GM19452 (cell line): ENCODE measurements around the gene RCBTB2.

Source experiments
- ATAC-seq: cut with Tn5 transposase; IDR thresholded peaks from one replicate; pipeline ENCODE4 v1.9.1; 2021; ENCODE audit not compliant: unreplicated experiment

The RCBTB2 gene

DNA sequence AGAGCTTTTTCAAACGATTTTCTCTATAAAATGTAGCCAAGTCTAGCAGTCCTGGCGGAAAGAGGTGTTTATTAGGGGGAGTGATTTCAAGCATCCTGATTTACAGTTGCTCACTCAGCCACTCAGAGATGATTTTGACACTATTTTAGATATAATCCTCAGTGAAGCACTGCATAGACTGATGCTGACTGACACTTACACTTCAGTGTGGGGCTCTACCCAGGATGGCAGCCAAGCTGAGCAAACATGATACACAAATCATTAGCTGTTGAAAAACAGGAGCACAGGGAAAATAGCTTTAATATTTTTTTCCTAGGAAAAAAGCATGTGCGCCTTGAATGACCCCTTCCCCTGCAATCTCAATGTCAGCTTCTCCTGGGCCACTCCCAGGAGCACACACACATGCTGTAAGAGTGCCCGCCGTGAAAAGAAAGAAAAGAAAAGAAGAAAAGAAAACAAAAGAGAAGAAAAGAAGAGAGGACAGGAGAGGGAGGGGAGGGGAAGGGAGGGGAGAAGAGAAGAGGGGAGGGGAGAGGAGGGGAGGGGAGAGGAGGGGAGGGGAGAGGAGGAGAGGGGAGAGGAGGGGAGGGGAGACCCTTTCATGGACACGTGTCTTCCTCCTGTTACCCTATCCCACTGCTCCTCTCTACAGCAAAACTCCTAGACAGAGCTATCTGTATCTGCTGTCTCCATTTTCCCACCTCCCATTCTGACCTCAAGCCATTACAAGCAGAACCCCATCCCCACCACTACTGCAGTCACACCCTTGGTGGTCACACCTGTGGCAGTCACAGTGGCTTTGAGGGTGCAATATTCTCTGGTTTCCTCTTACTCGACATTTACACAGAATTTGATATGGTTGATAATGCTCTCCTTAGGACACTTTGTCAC lies 36.4 kb downstream of the RCBTB2 start:
- no peak for ATAC-seq

- no peak for ATAC-seq
These were observed 38.0 kb downstream of the RCBTB2 start for GRCh38 chr13:48494874-48495273.

DNA sequence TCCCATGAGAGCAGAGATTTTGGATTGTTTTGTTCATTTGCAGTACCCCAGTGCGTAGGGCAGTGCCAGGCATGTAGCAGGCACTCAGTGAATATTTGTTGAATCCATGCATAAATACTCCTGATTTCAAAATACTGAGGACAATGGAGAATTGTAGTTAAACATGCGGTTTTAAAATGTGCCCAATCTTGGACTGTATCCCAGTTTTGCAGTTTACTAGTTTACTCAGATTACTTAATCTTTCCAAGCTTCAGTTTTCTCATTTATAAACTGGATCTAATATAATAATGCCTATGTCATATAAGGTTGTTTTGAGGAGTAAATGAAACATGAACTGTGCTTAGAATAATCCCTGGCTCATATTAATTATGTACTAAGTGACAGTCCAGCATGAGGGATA lies 39.0 kb downstream of the RCBTB2 start:
- ATAC-seq = no peak

DNA sequence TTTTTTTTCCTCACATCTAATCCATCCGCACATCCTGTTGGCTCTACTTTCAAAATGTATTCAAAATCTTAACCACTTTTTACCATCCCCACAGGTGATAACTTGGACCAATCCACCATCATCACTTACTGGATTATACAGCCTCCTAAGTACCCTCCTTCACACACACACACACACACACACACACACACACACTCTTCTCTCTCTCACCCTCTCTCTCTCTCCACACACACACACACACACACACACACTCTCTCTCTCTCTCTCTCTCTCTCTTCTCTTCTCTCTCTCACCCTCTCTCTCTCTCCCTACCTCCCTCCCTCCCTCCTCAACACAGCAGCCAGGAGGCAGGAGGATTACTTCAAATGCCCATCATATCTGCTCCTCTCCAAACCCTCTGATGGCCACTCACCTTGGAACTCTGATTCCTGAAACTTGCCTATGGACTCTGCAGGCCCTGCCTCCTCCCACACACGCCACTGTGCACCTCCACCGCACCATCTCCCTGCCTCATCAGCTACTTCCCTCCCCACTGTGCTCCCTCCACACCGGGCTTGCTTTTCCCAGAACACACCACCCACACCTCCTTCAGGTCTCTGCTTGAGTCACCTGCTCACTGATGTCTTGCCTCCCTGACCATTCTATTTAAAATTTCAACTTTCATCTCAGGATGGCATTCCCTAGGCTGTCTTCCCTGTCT lies 39.7 kb downstream of the RCBTB2 start:
- peak; percentile 9 for ATAC-seq

DNA sequence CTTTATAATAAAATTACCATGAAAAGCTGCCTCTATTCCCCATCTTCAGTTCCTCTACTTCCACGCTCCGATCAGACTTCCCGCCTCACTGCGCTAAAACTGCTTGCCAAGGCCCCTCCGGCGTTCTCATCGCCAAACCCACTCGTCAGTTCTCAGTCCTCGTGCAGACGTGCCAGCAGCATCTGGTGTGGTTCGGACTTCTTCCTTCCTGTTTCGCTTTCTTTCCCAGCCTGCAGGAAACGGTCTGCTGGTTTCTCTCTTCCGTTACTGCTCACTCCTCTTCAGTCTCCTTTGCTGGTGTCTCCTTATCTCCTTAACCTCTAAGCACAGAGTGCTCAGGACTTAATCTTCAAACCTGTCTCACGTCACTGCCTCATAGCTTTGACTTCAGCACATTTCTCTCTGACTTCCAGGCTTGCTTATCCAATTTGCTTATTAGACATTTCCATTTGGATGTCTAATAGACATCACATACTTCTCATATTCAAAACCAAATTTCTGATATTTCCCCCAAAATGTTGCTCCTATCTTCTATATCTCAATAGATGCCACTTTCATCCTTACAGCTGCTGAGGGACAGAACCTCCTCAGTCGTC lies 40.3 kb downstream of the RCBTB2 start:
- ATAC-seq = peak; percentile 73

GRCh38 chr13:48492096-48492440 lies 40.8 kb downstream of the RCBTB2 start:
- peak; percentile 49 for ATAC-seq

GRCh38 chr13:48491423-48492095 lies 41.3 kb downstream of the RCBTB2 start:
- peak; percentile 1 for ATAC-seq

GRCh38 chr13:48490241-48490640 lies 42.6 kb downstream of the RCBTB2 start:
- no peak for ATAC-seq

DNA sequence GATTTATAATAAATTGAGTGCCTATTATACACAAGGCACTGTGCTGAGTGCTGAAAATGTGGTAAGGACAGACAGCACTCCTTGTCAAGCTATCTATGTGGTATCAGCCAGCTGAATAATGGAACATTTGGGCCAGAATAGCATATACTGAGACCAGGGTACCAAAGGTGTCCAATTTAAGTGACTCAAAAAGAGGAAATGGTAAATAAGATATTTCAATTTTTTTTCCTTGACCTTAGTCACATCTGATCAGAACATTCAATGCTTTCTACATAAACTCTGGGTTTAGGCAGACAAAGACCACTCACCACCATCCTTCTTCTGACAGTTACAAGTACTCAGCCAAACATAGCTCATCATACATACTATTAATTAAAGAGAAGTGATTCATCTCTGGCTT lies 43.2 kb downstream of the RCBTB2 start:
- ATAC-seq = no peak

- ATAC-seq = no peak
These were observed 43.9 kb downstream of the RCBTB2 start for GRCh38 chr13:48488995-48489394.

GRCh38 chr13:48487968-48488367 lies 44.9 kb downstream of the RCBTB2 start:
- no peak for ATAC-seq

DNA sequence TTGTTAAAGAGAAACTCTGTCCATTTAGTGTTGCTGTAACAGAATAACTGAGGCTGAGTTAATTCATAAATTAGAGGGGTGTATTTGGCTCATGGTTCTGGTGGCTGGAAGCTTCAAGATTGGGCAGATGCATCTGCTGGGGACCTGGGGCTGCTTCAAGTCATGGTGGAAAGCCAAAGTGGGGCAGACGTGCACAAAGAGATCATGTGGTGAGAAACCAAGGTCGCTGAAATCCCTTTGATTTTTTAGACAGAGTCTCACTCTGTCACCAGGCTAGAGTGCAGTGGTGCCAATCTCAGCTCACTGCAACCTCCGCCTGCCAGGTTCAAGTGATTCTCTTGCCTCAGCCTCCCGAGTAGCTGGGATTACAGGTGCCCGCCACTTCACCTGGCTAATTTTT lies 46.0 kb downstream of the RCBTB2 start:
- ATAC-seq = no peak

- no peak for ATAC-seq
These were observed 46.5 kb downstream of the RCBTB2 start for GRCh38 chr13:48486362-48486761.

GRCh38 chr13:48485432-48485831 lies 47.4 kb downstream of the RCBTB2 start:
- ATAC-seq = no peak

DNA sequence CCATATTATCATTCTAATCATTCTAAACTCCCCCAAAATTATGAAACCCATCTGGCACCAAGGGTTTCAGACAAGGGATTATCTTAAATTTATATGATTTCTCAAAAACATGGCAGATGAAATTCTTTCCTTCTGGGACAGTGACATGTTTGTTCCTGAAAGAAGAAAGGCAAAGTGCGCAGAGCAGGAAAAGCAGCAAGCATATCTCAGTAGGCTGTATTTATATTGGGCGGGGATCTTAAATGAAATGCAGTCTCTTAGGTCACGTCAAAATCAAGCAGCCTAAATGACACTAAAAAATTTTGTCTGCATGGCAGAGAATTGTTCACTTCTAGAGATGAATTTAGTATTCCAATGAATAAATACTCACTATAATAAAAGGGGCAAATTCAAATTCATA lies 49.3 kb downstream of the RCBTB2 start:
- no peak for ATAC-seq

- ATAC-seq = no peak
These were observed 54.5 kb downstream of the RCBTB2 start for GRCh38 chr13:48478391-48478790.

- ATAC-seq = no peak
These were observed 55.6 kb downstream of the RCBTB2 start for GRCh38 chr13:48477191-48477855.

- ATAC-seq = no peak
These were observed 56.2 kb downstream of the RCBTB2 start for GRCh38 chr13:48476686-48477085.

DNA sequence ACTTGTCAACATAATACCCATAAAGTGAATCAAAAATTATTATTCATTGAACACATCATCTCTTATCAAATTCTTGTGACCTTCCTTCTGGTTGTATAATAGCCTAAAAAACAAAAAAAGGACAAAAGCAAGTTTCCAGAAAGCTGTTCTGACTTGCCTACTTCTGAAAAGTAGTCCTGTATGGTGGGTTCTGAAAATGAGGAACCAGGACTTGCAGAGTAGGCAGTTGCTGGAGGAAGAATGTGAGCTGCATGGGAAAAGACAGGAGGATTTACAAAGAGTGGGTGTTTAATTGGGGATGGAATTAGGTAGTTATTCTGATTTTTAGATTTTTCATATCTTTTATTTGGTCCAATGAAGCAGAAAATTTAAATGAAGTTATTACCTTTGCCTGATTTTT lies 56.7 kb downstream of the RCBTB2 start:
- ATAC-seq = peak; percentile 45

- no peak for ATAC-seq
These were observed 57.6 kb downstream of the RCBTB2 start for GRCh38 chr13:48475230-48475629.
